Endothelial cell of umbilical vein (primary cell): Measurements from ENCODE around the gene UBE2I. TPM values are rescaled to one million over a fixed set of nuclear protein-coding genes. Genes with fewer than 3 reads are reported as not detected.

ENCODE experiments used
- BruUV-seq: library from RNA; stranded (reverse); fragments of 400-500 nt; replicated peaks from 2 replicates; lab custom pipeline; 2021; lab: Mats Ljungman, UMichigan
- CTCF ChIA-PET: fragments of 300-600, 350-600 bp; sonication (Branson Sonifier 250); formaldehyde crosslinking; loops from one replicate; lab custom pipeline; 2021; ENCODE audit warnings: antibody characterized with exemption, inconsistent platforms; lab: Charles Lee
- POLR2A ChIA-PET: fragments of 300-600, 350-600 bp; sonication (Branson Sonifier 250); formaldehyde crosslinking; loops from one replicate; lab custom pipeline; 2021; ENCODE audit warnings: antibody characterized with exemption, inconsistent platforms; lab: Charles Lee
- DNase-seq: peaks from one replicate; pipeline ENCODE4 v3.0.0-alpha.2; 2011; ENCODE audit warnings: low read depth, low spot score
- FAIRE-seq: peaks from 2 replicates; lab custom pipeline; 2011; peaks lifted over from hg19 to GRCh38; lab: Jason Lieb, UNC
- H2AFZ ChIP-seq: 2 replicates; pipeline ENCODE4 v1.6.0; 2012; ENCODE audit warnings: low read depth, low read length, control low read depth, inconsistent platforms
- H3K27ac ChIP-seq: 2 replicates; pipeline ENCODE4 v1.5.1; 2011; ENCODE audit warnings: low read depth, mild to moderate bottlenecking, control low read depth, low read length, moderate library complexity; ENCODE audit not compliant: insufficient read depth
- H3K27me3 ChIP-seq, 2 experiments: 2 replicates each; pipeline versions ENCODE4 v1.6.0 to v1.6.1; 2011; ENCODE audit warnings: low read length in 2 of 2, mixed read lengths in 1 of 2; ENCODE audit not compliant: control insufficient read depth in 2 of 2, insufficient read depth in 2 of 2
- H3K36me3 ChIP-seq, 2 experiments: 2 replicates in 1 of 2; 3 replicates in 1 of 2; pipeline ENCODE4 v1.5.1; 2011; ENCODE audit warnings: low read length in 2 of 2, mild to moderate bottlenecking in 1 of 2, moderate library complexity in 1 of 2; ENCODE audit not compliant: control insufficient read depth in 2 of 2, insufficient read depth in 2 of 2; ENCODE audit errors: extremely low read depth in 1 of 2
- H3K4me1 ChIP-seq: 3 replicates; pipeline ENCODE4 v1.5.1; 2011; ENCODE audit warnings: mild to moderate bottlenecking, low read length; ENCODE audit not compliant: control insufficient read depth, insufficient read depth; ENCODE audit errors: extremely low read depth
- H3K4me2 ChIP-seq: 2 replicates; pipeline ENCODE4 v1.6.1; 2011; ENCODE audit warnings: low read length, control low read depth, mixed read lengths; ENCODE audit not compliant: insufficient read depth
- H3K4me3 ChIP-seq, 3 experiments: fragments of 200-600 bp in 1 of 3; sonication (generic), shearing (Covaris generic) in 1 of 3; replicated peaks in 1 of 3; 2 replicates each; pipeline ENCODE4 v1.5.1; 2011 to 2016; ENCODE audit warnings: control low read depth in 3 of 3, low read length in 3 of 3, mild to moderate bottlenecking in 2 of 3, inconsistent platforms in 1 of 3, low read depth in 1 of 3, moderate library complexity in 1 of 3; ENCODE audit not compliant: insufficient read depth in 1 of 3
- H3K79me2 ChIP-seq: 2 replicates; pipeline ENCODE4 v1.6.0; 2012; ENCODE audit warnings: low read length, inconsistent platforms; ENCODE audit not compliant: control insufficient read depth, insufficient read depth
- H3K9ac ChIP-seq: replicated peaks from 2 replicates; pipeline ENCODE3; 2011; ENCODE audit warnings: low read length, control low read depth; ENCODE audit not compliant: insufficient read depth; ENCODE audit errors: extremely low read depth
- H3K9me1 ChIP-seq: replicated peaks from 3 replicates; pipeline ENCODE4 v1.6.0; 2011; ENCODE audit warnings: mild to moderate bottlenecking, low read length; ENCODE audit not compliant: control insufficient read depth, insufficient read depth; ENCODE audit errors: extremely low read depth
- H3K9me3 ChIP-seq: replicated peaks from 2 replicates; pipeline ENCODE4 v1.5.1; 2012; ENCODE audit warnings: low read length, inconsistent platforms; ENCODE audit not compliant: control insufficient read depth, insufficient read depth
- H4K20me1 ChIP-seq: replicated peaks from 2 replicates; pipeline ENCODE3; 2011; ENCODE audit warnings: mild to moderate bottlenecking, low read length; ENCODE audit not compliant: control insufficient read depth, insufficient read depth; ENCODE audit errors: extremely low read depth
- EZH2 ChIP-seq: IDR thresholded peaks from 2 replicates; pipeline ENCODE4 v1.6.1; 2012; ENCODE audit warnings: borderline replicate concordance, low read depth, mild to moderate bottlenecking, moderate library complexity, low read length, inconsistent platforms; ENCODE audit not compliant: severe bottlenecking
- FOS ChIP-seq: IDR thresholded peaks from 2 replicates; pipeline ENCODE4 v1.6.1; 2011; ENCODE audit warnings: mild to moderate bottlenecking, low read length, moderate library complexity, borderline replicate concordance; ENCODE audit not compliant: insufficient read depth
- GATA2 ChIP-seq: IDR thresholded peaks from 2 replicates; pipeline ENCODE4 v1.7.0; 2011; ENCODE audit warnings: low read depth, mild to moderate bottlenecking, moderate library complexity, mixed read lengths, low read length; ENCODE audit not compliant: insufficient read length, insufficient read depth
- JUN ChIP-seq: IDR thresholded peaks from 2 replicates; pipeline ENCODE4 v1.6.1; 2011; ENCODE audit warnings: borderline replicate concordance, low read depth; ENCODE audit not compliant: insufficient read length, insufficient read depth
- MYC ChIP-seq: IDR thresholded peaks from one replicate; pipeline ENCODE4 v1.6.1; 2011; ENCODE audit warnings: mild to moderate bottlenecking, low read depth, low read length
- POLR2A ChIP-seq: IDR thresholded peaks from 2 replicates; pipeline ENCODE4 v1.6.1; 2012; ENCODE audit warnings: low read depth, mild to moderate bottlenecking, control low read depth, low read length
- POLR2AphosphoS5 ChIP-seq: IDR thresholded peaks from 2 replicates; pipeline ENCODE4 v1.6.1; 2012; ENCODE audit warnings: low read depth, mild to moderate bottlenecking, control low read depth, low read length, moderate library complexity; ENCODE audit not compliant: insufficient read depth
- dilution Hi-C: fragments of 300-500 bp; cut with MboI; formaldehyde crosslinking; loops from one replicate; pipeline ENCODE4 v1.15.0; 2019; ENCODE audit warnings: low sequenced_read_pairs; ENCODE audit not compliant: extremely low pct_ligation_motif_present
- intact Hi-C: fragments of 100-400 bp; cut with micrococcal nuclease; formaldehyde crosslinking; loops from one replicate; pipeline ENCODE4 v1.10.0; 2022
- polyA plus RNA-seq, 4 experiments: library from polyadenylated mRNA; depleted of rRNA in 3 of 4; stranded (reverse) in 3 of 4; unstranded in 1 of 4; fragments of >200 nt; gene quantifications; 2 replicates each; pipeline versions ENCODE4 v1.2.1 to v1.2.3, GENCODE V29; 2011 to 2012; ENCODE audit warnings: missing spikeins in 1 of 4
- total RNA-seq: library from RNA; stranded (reverse); gene quantifications from 2 replicates; pipeline ENCODE4 v1.2.3, GENCODE V29; 2021
- TF ChIP-seq, protein P1 (sequence below): IDR thresholded peaks from 2 replicates; pipeline ENCODE4 v1.6.1; 2011; ENCODE audit not compliant: insufficient read depth, insufficient read length
- TF ChIP-seq, protein P2 (sequence below), 2 donors: IDR thresholded peaks; 1 replicate in 1 of 2; 2 replicates in 1 of 2; pipeline ENCODE4 v1.5.1; 2011; ENCODE audit warnings: low read length in 2 of 2, mild to moderate bottlenecking in 2 of 2, moderate library complexity in 2 of 2, control low read depth in 1 of 2, inconsistent platforms in 1 of 2, low read depth in 1 of 2; ENCODE audit not compliant: insufficient read depth in 1 of 2; ENCODE audit errors: extremely low read depth in 1 of 2

The UBE2I gene
- total and polyA plus RNA-seq, 2 donors (not counting 3 experiments of a cell fraction or from before 2014, with no cell fraction given) = 122 to 233 TPM

GRCh38 chr16:1275791-1276579 is 33.5 kb upstream of the UBE2I start:
- intact Hi-C loops (no loop called here), dilution Hi-C loops (no loop called here)
- CTCF ChIA-PET = interaction anchor here (0.8 kb wide), 1 partner anchor 14 kb away, joined by 3 read pairs; no protein-coding TSS in a partner anchor
- TF ChIP-seq, protein P1, sequence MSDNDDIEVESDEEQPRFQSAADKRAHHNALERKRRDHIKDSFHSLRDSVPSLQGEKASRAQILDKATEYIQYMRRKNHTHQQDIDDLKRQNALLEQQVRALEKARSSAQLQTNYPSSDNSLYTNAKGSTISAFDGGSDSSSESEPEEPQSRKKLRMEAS = no peak
- TF ChIP-seq GATA2 (no peak), JUN (no peak), EZH2 (no peak), MYC (no peak), FOS (no peak), POLR2A (no peak), POLR2AphosphoS5 (no peak)
- TF ChIP-seq, protein P2, sequence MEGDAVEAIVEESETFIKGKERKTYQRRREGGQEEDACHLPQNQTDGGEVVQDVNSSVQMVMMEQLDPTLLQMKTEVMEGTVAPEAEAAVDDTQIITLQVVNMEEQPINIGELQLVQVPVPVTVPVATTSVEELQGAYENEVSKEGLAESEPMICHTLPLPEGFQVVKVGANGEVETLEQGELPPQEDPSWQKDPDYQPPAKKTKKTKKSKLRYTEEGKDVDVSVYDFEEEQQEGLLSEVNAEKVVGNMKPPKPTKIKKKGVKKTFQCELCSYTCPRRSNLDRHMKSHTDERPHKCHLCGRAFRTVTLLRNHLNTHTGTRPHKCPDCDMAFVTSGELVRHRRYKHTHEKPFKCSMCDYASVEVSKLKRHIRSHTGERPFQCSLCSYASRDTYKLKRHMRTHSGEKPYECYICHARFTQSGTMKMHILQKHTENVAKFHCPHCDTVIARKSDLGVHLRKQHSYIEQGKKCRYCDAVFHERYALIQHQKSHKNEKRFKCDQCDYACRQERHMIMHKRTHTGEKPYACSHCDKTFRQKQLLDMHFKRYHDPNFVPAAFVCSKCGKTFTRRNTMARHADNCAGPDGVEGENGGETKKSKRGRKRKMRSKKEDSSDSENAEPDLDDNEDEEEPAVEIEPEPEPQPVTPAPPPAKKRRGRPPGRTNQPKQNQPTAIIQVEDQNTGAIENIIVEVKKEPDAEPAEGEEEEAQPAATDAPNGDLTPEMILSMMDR (IDR thresholded peaks at IDR 0.05; ENCODE audit: extremely low read depth in 1 of 2, insufficient read depth in 1 of 2, low read depth in 1 of 2, low read length in 2 of 2) = no peak
- no peak overlapping the region for H3K9ac ChIP-seq
- no peaks in the 10 kb centered on the region for H3K36me3 ChIP-seq
- FAIRE-seq (no peak), DNase-seq (no peak)
- H3K27ac ChIP-seq = no peak overlapping the region
- no peaks in the 10 kb centered on the region for H3K79me2 ChIP-seq
- H2AFZ ChIP-seq = no peak overlapping the region
- no peaks in the 10 kb centered on the region for H3K4me1 ChIP-seq
- H3K4me2 ChIP-seq = no peak overlapping the region
- no TSS peak for BruUV-seq
- POLR2A ChIA-PET = no interaction called here
- no peaks in the 10 kb centered on the region for H3K9me1 ChIP-seq
- H3K9me3 ChIP-seq = no peaks in the 10 kb centered on the region
- H3K4me3 ChIP-seq = no peak overlapping the region
- no peaks in the 10 kb centered on the region for H3K27me3 ChIP-seq
- no peaks in the 10 kb centered on the region for H4K20me1 ChIP-seq
